Measurements from ENCODE around the gene ZNRF3.

ZNRF3 gene

DNA sequence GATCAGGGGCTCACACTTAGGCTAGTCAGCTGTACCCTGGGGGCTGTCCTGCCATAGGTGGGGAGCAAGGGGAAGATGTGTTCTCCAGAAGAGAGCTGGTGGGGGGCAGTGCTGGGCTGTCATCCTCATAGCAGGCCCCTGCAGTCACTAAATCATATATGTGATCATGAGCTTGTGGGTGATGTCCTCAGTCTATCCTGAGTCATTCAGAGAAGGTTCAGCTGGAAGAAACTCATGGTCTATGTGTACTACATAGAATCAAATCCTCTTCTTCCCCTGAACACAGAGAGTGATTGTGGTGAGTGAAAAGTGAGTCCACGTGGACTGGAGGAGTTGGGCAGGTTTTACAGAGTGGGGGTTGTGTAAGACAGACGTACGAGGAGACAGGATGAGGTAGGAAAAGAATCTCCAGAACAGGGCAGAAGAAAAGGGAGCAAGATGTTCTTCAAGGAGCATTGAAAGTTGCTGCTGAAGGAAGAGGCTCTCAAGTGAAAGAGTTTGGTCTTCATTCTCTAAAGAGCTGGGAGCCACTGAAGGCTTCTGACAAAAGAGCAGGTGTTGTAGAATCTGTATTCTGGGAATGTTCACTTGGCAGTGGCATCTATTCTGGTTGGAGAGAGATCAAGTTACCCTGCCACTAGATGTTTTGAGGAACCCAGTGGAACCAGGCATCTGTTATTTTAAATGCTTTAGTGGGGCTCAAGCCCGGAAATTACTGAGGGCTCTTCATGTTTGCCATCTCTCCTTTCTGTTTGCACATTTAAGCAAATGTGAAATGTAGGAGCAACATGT lies 109.4 kb downstream of the ZNRF3 start:
- ChIA-PET CTCF (interaction anchor here (0.6 to 0.7 kb wide), 2 partner anchors 74 to 147 kb away, joined by 3 to 4 read pairs; no protein-coding TSS in a partner anchor), POLR2A (no interaction called here)
- Histone ChIP-seq H3K4me1 (ENCODE audit: control insufficient read depth, insufficient read depth, low read length) (peaks cover 11% of the 10 kb centered on the region; the same call in 1 of the 2 replicates), H3K4me3 (ENCODE audit: low read depth, low read length) (no peak overlapping the region), H3K9me3 (ENCODE audit: control insufficient read depth, insufficient read depth, low read depth, low read length) (no peaks in the 10 kb centered on the region), H3K27ac (ENCODE audit: extremely low read depth, low read depth, low read length) (no peak overlapping the region), H3K36me3 (ENCODE audit: control insufficient read depth in 2 of 2, insufficient read depth in 1 of 2, low read length in 2 of 2) (peaks cover 15 to 33% of the 10 kb centered on the region in 2 experiments; a peak in 2 of 3 replicates)
- peak; percentile 54 for TF ChIP-seq PRDM1 (tag by site-specific recombination; IDR thresholded peaks at IDR 0.05)
- TF ChIP-seq REST (tag by site-specific recombination; IDR thresholded peaks at IDR 0.05): no peak
- TF ChIP-seq RBAK (tag by site-specific recombination; IDR thresholded peaks at IDR 0.05): no peak
- TF ChIP-seq FEZF1 (tag by site-specific recombination; IDR thresholded peaks at IDR 0.05): peak; percentile 54

DNA sequence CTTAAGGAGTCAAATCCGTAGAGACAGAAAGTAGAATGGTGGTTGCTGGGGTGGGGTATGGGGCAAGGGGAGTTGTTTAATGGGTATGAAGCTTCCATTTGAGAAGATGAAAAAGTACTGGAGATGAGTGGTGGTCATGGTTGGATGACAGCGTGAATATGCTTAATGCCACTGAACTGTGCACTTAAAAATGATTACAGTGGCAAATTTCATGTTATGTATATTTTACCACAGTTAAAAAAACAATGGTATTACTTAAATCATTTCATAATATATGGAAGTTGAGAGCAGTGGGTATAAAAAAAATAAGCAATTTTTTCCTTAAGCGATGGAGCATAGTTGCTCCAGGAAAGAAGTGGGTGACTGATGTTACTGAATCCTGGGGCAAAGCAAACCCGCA lies 111.2 kb downstream of the ZNRF3 start:
- Histone ChIP-seq H3K4me1 (ENCODE audit: control insufficient read depth, insufficient read depth, low read length) (0 out of 2 replicates have a peak, but pooled peaks cover 2% of the 10 kb centered on the region), H3K36me3 (ENCODE audit: control insufficient read depth in 2 of 2, insufficient read depth in 1 of 2, low read length in 2 of 2) (peaks cover 14 to 23% of the 10 kb centered on the region in 2 experiments; a peak in 2 of 3 replicates), H3K9me3 (ENCODE audit: control insufficient read depth, insufficient read depth, low read depth, low read length) (no peaks in the 10 kb centered on the region), H3K4me3 (ENCODE audit: low read depth, low read length) (no peak overlapping the region), H3K27ac (ENCODE audit: extremely low read depth, low read depth, low read length) (no peak overlapping the region)
- ChIA-PET CTCF (no interaction called here), POLR2A (no interaction called here)
- TF ChIP-seq ZNF133 (tag by site-specific recombination; IDR thresholded peaks at IDR 0.05) (no peak), ZNF37A (tag by site-specific recombination; IDR thresholded peaks at IDR 0.05) (no peak), ZNF561 (tag by site-specific recombination; IDR thresholded peaks at IDR 0.05; ENCODE audit: borderline replicate concordance) (no peak), MYNN (tag by site-specific recombination; IDR thresholded peaks at IDR 0.05; ENCODE audit: borderline replicate concordance) (no peak), YY1 (tag by site-specific recombination; IDR thresholded peaks at IDR 0.05) (no peak), ZNF645 (tag by site-specific recombination; IDR thresholded peaks at IDR 0.05) (no peak), ZNF530 (tag by site-specific recombination; IDR thresholded peaks at IDR 0.05; ENCODE audit: low read depth) (no peak), GFI1B (tag by site-specific recombination; IDR thresholded peaks at IDR 0.05) (no peak), SP7 (tag by site-specific recombination; IDR thresholded peaks at IDR 0.05) (no peak)

DNA sequence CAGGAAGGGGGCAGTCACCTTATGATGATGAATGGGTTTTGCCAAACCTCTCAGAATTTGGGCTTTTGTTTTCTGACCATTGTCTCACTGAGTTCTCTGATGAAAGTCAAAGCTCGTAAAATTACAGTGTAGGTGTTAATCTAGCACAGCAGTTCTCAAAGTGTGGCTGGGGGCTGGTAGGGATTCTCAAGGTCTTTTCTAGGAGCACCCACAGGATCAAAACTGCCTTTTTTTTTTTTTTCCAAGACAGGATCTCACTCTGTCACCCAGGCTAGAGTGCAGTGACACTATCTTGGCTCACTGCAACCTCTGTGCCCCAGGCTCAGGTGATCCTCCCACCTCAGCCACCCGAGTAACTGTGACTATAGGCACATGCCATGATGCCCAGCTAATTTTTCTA lies 112.2 kb downstream of the ZNRF3 start:
- no peaks in the 10 kb centered on the region for H3K9me3 ChIP-seq (ENCODE audit: control insufficient read depth, insufficient read depth, low read depth, low read length)
- H3K4me1 ChIP-seq (ENCODE audit: control insufficient read depth, insufficient read depth, low read length): 0 out of 2 replicates have a peak, but pooled peaks cover 2% of the 10 kb centered on the region
- H3K4me3 ChIP-seq (ENCODE audit: low read depth, low read length): no peak overlapping the region
- peaks cover 10 to 23% of the 10 kb centered on the region in 2 experiments; a peak in 2 of 3 replicates for H3K36me3 ChIP-seq (ENCODE audit: control insufficient read depth in 2 of 2, insufficient read depth in 1 of 2, low read length in 2 of 2)
- TF ChIP-seq EGR2 (tag by site-specific recombination; IDR thresholded peaks at IDR 0.05; ENCODE audit: low read depth) (0 out of 2 replicates have a peak, but pooled peaks have one; percentile 5), ZFHX2 (tag by site-specific recombination; conservative IDR thresholded peaks at IDR 0.05) (0 out of 2 replicates have a peak, but pooled peaks have one; percentile 16), ZNF707 (tag by site-specific recombination; IDR thresholded peaks at IDR 0.05) (no peak)
- CTCF ChIA-PET: interaction anchor here (0.6 kb wide), 1 partner anchor 253 kb away, joined by 5 read pairs; no protein-coding TSS in a partner anchor
- POLR2A ChIA-PET: no interaction called here
- H3K27ac ChIP-seq (ENCODE audit: extremely low read depth, low read depth, low read length): no peak overlapping the region
